Measurements from ENCODE around the gene KCTD2. TPM values are rescaled to one million over a fixed set of nuclear protein-coding genes. Genes with fewer than 3 reads are reported as not detected.

The KCTD2 gene
- total and polyA plus RNA-seq, 2 of the 13 experiments (the other 11 are each of a cell fraction or from before 2014, with no cell fraction given) = 28.3 to 32.6 TPM

DNA sequence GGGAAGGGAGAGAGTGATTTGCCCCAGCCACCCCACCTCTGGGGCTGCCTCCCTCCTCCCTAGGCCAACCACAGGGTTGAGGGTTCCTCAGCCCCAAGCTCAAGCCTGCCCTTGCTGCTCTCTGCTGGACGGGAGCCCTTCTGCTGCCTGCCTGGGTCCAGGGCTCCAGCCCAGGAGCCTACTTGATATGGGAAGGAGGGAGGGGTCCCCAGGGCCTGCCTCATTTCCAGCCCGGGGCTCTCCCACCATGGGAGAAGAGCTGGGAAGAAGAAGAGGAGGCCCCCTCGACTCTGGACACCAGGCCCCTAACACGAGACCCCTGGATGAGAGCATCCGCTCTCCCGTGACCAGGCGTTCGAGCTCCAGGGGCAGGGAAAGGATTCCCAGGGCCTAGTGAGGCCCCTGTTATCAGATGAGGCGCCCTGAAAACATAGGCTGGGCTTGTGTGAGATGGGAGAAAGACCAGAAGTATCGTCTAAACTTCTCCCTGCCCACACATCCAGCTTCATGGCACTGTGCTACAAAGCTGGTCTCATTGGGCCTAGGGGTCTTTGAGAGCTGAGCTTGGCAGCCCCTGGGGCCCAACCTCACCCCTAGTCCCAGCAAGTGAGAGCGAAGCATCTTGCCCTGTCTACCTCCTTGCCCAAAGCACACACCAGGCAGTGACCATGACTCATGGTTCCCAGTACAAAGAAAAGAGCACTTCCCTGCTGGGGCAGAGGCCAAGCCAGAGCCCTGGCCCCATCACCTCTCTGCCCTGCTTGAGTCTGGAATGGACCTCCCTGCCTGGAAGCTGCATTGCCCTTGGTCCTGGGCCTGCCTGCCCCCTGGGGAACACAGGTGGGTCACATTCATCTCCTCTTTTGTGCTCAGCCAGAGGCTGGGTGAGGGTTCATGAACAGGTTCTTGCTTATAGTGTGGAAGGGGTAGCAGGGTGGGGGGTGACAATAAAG, 41.7 kb downstream of the KCTD2 start (continued):
- TF ChIP-seq, protein P1, sequence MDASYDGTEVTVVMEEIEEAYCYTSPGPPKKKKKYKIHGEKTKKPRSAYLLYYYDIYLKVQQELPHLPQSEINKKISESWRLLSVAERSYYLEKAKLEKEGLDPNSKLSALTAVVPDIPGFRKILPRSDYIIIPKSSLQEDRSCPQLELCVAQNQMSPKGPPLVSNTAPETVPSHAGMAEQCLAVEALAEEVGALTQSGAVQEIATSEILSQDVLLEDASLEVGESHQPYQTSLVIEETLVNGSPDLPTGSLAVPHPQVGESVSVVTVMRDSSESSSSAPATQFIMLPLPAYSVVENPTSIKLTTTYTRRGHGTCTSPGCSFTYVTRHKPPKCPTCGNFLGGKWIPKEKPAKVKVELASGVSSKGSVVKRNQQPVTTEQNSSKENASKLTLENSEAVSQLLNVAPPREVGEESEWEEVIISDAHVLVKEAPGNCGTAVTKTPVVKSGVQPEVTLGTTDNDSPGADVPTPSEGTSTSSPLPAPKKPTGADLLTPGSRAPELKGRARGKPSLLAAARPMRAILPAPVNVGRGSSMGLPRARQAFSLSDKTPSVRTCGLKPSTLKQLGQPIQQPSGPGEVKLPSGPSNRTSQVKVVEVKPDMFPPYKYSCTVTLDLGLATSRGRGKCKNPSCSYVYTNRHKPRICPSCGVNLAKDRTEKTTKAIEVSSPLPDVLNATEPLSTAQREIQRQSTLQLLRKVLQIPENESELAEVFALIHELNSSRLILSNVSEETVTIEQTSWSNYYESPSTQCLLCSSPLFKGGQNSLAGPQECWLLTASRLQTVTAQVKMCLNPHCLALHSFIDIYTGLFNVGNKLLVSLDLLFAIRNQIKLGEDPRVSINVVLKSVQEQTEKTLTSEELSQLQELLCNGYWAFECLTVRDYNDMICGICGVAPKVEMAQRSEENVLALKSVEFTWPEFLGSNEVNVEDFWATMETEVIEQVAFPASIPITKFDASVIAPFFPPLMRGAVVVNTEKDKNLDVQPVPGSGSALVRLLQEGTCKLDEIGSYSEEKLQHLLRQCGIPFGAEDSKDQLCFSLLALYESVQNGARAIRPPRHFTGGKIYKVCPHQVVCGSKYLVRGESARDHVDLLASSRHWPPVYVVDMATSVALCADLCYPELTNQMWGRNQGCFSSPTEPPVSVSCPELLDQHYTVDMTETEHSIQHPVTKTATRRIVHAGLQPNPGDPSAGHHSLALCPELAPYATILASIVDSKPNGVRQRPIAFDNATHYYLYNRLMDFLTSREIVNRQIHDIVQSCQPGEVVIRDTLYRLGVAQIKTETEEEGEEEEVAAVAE (CRISPR knock-in tag; IDR thresholded peaks at IDR 0.05; ENCODE audit: borderline replicate concordance) = peak; percentile 79; the same call in 1 of the 2 replicates
- TF ChIP-seq CEBPG (CRISPR knock-in tag; IDR thresholded peaks at IDR 0.05) (0 out of 2 replicates have a peak, but pooled peaks have one; percentile 12), ZNF12 (CRISPR knock-in tag; IDR thresholded peaks at IDR 0.05) (no peak), KLF16 (CRISPR knock-in tag; IDR thresholded peaks at IDR 0.05) (no peak; a peak in 1 of 4 replicates), TMF1 (CRISPR knock-in tag; IDR thresholded peaks at IDR 0.05; ENCODE audit: low read depth) (no peak), ERF (CRISPR knock-in tag; IDR thresholded peaks at IDR 0.05) (peak; percentile 50; the same call in 1 of the 2 replicates), LBX2 (CRISPR knock-in tag; IDR thresholded peaks at IDR 0.05; ENCODE audit: borderline replicate concordance) (0 out of 2 replicates have a peak, but pooled peaks have one; percentile 56), HNF4G (IDR thresholded peaks at IDR 0.05; ENCODE audit: borderline replicate concordance, low read depth, low read length) (no peak), HNF4G (CRISPR knock-in tag; IDR thresholded peaks at IDR 0.05; ENCODE audit: borderline replicate concordance, low read depth) (no peak), SIN3A (IDR thresholded peaks at IDR 0.05; ENCODE audit: borderline replicate concordance, low read depth, low read length) (peak; percentile 26; the same call in 1 of the 2 replicates), SP4 (CRISPR knock-in tag; IDR thresholded peaks at IDR 0.05) (peak; percentile 41; the same call in 1 of the 2 replicates), ZNF543 (CRISPR knock-in tag; IDR thresholded peaks at IDR 0.05) (0 out of 2 replicates have a peak, but pooled peaks have one; percentile 60), KDM2A (CRISPR knock-in tag; IDR thresholded peaks at IDR 0.05; ENCODE audit: borderline replicate concordance, low read depth) (0 out of 2 replicates have a peak, but pooled peaks have one; percentile 47), ZSCAN21 (CRISPR knock-in tag; IDR thresholded peaks at IDR 0.05; ENCODE audit: borderline replicate concordance) (no peak; the same call in 1 of the 2 replicates), ZFP41 (CRISPR knock-in tag; IDR thresholded peaks at IDR 0.05; ENCODE audit: borderline replicate concordance) (no peak), ZNF331 (CRISPR knock-in tag; IDR thresholded peaks at IDR 0.05) (0 out of 2 replicates have a peak, but pooled peaks have one; percentile 41), ETV5 (CRISPR knock-in tag; IDR thresholded peaks at IDR 0.05; ENCODE audit: borderline replicate concordance) (peak; percentile 68; the same call in 1 of the 2 replicates)
- TF ChIP-seq, protein P2, sequence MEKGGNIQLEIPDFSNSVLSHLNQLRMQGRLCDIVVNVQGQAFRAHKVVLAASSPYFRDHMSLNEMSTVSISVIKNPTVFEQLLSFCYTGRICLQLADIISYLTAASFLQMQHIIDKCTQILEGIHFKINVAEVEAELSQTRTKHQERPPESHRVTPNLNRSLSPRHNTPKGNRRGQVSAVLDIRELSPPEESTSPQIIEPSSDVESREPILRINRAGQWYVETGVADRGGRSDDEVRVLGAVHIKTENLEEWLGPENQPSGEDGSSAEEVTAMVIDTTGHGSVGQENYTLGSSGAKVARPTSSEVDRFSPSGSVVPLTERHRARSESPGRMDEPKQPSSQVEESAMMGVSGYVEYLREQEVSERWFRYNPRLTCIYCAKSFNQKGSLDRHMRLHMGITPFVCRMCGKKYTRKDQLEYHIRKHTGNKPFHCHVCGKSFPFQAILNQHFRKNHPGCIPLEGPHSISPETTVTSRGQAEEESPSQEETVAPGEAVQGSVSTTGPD (CRISPR knock-in tag; IDR thresholded peaks at IDR 0.05) = peak; percentile 58; the same call in 1 of the 2 replicates
- TF ChIP-seq, protein P3, sequence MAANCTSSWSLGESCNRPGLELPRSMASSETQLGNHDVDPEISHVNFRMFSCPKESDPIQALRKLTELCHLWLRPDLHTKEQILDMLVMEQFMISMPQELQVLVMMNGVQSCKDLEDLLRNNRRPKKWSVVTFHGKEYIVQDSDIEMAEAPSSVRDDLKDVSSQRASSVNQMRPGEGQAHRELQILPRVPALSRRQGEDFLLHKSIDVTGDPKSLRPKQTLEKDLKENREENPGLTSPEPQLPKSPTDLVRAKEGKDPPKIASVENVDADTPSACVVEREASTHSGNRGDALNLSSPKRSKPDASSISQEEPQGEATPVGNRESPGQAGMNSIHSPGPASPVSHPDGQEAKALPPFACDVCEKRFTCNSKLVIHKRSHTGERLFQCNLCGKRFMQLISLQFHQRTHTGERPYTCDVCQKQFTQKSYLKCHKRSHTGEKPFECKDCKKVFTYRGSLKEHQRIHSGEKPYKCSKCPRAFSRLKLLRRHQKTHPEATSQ (CRISPR knock-in tag; IDR thresholded peaks at IDR 0.05; ENCODE audit: borderline replicate concordance) = no peak

Data from HepG2 (cell line).